Epithelial cell of prostate (primary cell): ENCODE data around the gene DDX28.
"Not testable (repeated sequence)": the region's sequence is repeated elsewhere in the genome, so short reads cannot be mapped to it uniquely, and the experiment has no call there.

Source experiments
- DNase-seq: peaks from one replicate; pipeline ENCODE4 v3.0.0-alpha.2; 2011; ENCODE audit warnings: low read depth, low spot score
- H3K27ac ChIP-seq: fragments of 450-650 bp; 2 replicates; pipeline ENCODE4 v1.5.1; 2017; ENCODE audit warnings: mild to moderate bottlenecking

DDX28 gene

GRCh38 chr16:68040506-68041288, 17.7 kb upstream of the DDX28 start:
- H3K27ac ChIP-seq, result no peak overlapping the region
- DNase-seq, result no peak

- no peak overlapping the region for H3K27ac ChIP-seq
- no peak for DNase-seq
Observed at GRCh38 chr16:68037841-68038597, 15.0 kb upstream of the DDX28 start.

- no peak overlapping the region for H3K27ac ChIP-seq
- no peak for DNase-seq
Observed at GRCh38 chr16:68035227-68035626, 12.2 kb upstream of the DDX28 start.

- peak overlapping the region; percentile 86 for H3K27ac ChIP-seq
- no peak for DNase-seq
Observed at GRCh38 chr16:68033101-68033500, 10.1 kb upstream of the DDX28 start.

GRCh38 chr16:68031951-68032350, 8.9 kb upstream of the DDX28 start:
- H3K27ac ChIP-seq, result peak overlapping the region; percentile 86
- peak; percentile 57 for DNase-seq

- DNase-seq, result not testable (repeated sequence)
- H3K27ac ChIP-seq, result peak overlapping the region; percentile 86
Observed at GRCh38 chr16:68030108-68030507, 7.1 kb upstream of the DDX28 start.

- no peak for DNase-seq
- H3K27ac ChIP-seq, result no peak overlapping the region
Observed at GRCh38 chr16:68028996-68029395, 6.0 kb upstream of the DDX28 start.

GRCh38 chr16:68022278-68022727, 729 bp downstream of the DDX28 start:
- H3K27ac ChIP-seq, result peak overlapping the region; percentile 70
- DNase-seq, result no peak

GRCh38 chr16:68021490-68021889, 1.5 kb downstream of the DDX28 start:
- DNase-seq, result no peak
- no peak overlapping the region for H3K27ac ChIP-seq

- no peak for DNase-seq
- no peak overlapping the region for H3K27ac ChIP-seq
Observed at GRCh38 chr16:68019167-68019680, 3.8 kb downstream of the DDX28 start.

- no peak for DNase-seq
- H3K27ac ChIP-seq, result no peak within 1 kb of the TSS
Observed at GRCh38 chr16:68015681-68016080, 7.4 kb downstream of the DDX28 start, which contains the start of gene DPEP2NB. Gene DPEP2NB, minus strand, starts transcription at chr16:68015911. Its CDS starts 141 bp downstream, at chr16:68015770.

- DNase-seq, result peak; percentile 39
- peak overlapping the region; percentile 53 for H3K27ac ChIP-seq
Observed at GRCh38 chr16:68013440-68013839, 9.6 kb downstream of the DDX28 start.

- H3K27ac ChIP-seq, DNase-seq: not testable (repeated sequence)
Observed at GRCh38 chr16:68009872-68010271, 13.2 kb downstream of the DDX28 start.

GRCh38 chr16:68009157-68009735, 13.8 kb downstream of the DDX28 start:
- H3K27ac ChIP-seq, result no peak overlapping the region
- no peak for DNase-seq

GRCh38 chr16:68005786-68006286, 17.2 kb downstream of the DDX28 start:
- DNase-seq, result peak; percentile 58
- H3K27ac ChIP-seq, result peak overlapping the region; percentile 78

GRCh38 chr16:68005211-68005610, 17.8 kb downstream of the DDX28 start:
- DNase-seq, result no peak
- H3K27ac ChIP-seq, result peak overlapping the region; percentile 78

- peak overlapping the region; percentile 3 for H3K27ac ChIP-seq
- no peak for DNase-seq
Observed at GRCh38 chr16:68003031-68003430, 20.0 kb downstream of the DDX28 start.

- H3K27ac ChIP-seq, result no peak overlapping the region
- no peak for DNase-seq
Observed at GRCh38 chr16:68000450-68000849, 22.6 kb downstream of the DDX28 start.

- H3K27ac ChIP-seq, result no peak overlapping the region
- no peak for DNase-seq
Observed at GRCh38 chr16:67999985-68000384, 23.0 kb downstream of the DDX28 start.
